WERI-Rb-1 (cell line): ENCODE data around the gene MAN1C1.
A peak's percentile ranks its signal among the peaks of the same experiment; 100 is the strongest.

Experiments used
- DNase-seq: peaks from one replicate; pipeline ENCODE4 v3.0.0-alpha.2; 2020
- H3K27ac ChIP-seq: fragments of 250-450 bp; sonication (Bioruptor Pico); 2 replicates; pipeline ENCODE4 v1.5.1; 2020; ENCODE audit warnings: mild to moderate bottlenecking, moderate library complexity
- H3K27me3 ChIP-seq: fragments of 250-450 bp; sonication (Bioruptor Pico); 2 replicates; pipeline ENCODE4 v1.5.1; 2021; ENCODE audit warnings: mild to moderate bottlenecking, low read depth, moderate library complexity; ENCODE audit not compliant: insufficient read depth, severe bottlenecking
- H3K36me3 ChIP-seq: fragments of 250-450 bp; sonication (Bioruptor Pico); 2 replicates; pipeline ENCODE4 v1.5.1; 2020; ENCODE audit warnings: mild to moderate bottlenecking, moderate library complexity
- H3K4me3 ChIP-seq: 2 replicates; pipeline ENCODE4 v1.5.1; 2011; ENCODE audit warnings: low read depth, mild to moderate bottlenecking, control low read depth, low read length
- H3K9me3 ChIP-seq: fragments of 250-450 bp; sonication (Bioruptor Pico); 2 replicates; pipeline ENCODE4 v1.5.1; 2021; ENCODE audit warnings: mild to moderate bottlenecking, moderate library complexity; ENCODE audit not compliant: severe bottlenecking
- TF ChIP-seq, protein P1 (sequence below): IDR thresholded peaks from 2 replicates; pipeline ENCODE4 v1.5.1; 2011; ENCODE audit warnings: low read depth, mild to moderate bottlenecking, control low read depth, inconsistent platforms, low read length

Gene MAN1C1

DNA sequence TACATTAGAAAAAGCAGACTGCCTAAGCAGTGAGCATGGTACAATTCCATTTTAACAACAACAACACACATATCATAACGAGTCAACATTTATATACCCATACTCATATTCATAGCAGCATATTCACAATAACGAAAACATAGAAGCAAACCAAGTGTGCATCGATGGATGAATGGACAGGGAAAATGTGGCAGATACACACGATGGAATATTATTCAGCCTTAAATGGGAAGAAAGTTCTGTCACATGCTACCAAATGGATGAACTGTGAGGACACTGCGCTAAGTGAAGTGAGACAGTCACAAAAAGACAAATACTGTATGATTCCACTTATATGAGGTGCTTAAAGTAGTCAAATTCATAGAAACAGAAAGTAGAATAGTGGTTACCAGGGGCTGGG, 9.5 kb upstream of the MAN1C1 start:
- no peak for DNase-seq
- TF ChIP-seq, protein P1, sequence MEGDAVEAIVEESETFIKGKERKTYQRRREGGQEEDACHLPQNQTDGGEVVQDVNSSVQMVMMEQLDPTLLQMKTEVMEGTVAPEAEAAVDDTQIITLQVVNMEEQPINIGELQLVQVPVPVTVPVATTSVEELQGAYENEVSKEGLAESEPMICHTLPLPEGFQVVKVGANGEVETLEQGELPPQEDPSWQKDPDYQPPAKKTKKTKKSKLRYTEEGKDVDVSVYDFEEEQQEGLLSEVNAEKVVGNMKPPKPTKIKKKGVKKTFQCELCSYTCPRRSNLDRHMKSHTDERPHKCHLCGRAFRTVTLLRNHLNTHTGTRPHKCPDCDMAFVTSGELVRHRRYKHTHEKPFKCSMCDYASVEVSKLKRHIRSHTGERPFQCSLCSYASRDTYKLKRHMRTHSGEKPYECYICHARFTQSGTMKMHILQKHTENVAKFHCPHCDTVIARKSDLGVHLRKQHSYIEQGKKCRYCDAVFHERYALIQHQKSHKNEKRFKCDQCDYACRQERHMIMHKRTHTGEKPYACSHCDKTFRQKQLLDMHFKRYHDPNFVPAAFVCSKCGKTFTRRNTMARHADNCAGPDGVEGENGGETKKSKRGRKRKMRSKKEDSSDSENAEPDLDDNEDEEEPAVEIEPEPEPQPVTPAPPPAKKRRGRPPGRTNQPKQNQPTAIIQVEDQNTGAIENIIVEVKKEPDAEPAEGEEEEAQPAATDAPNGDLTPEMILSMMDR: no peak
- H3K36me3 ChIP-seq: no peaks in the 10 kb centered on the region

DNA sequence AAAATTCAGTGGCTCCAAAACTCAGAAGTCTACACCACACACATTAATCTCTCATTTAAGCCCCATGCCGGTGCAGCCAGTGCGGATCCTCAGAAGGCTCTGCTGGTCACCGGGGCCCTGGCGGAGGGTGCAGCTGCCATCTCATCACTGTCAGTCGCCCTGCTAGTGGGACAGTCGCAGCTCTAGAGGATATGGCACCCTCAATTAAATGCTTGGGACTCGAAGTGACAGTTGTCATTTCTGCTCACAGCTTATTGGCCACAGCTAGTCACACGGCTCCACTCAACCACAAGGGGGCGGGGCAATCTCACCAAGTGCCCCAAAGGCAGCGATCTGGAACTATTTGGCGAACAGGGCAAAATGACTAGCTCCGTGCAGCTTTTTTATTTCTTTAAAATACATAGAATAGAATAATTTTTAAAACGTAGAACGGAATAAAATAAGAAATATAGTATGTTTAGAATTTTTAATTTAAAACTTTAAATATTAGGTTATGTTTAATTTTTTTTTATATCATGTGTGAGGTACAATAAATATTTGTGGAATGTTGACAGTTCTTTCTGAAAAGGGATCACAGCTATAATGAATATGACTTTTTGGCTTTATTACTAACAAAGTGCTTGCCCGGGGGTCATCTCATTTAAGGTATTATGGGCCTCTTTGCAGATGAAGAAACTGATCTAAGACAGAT, 8.0 kb upstream of the MAN1C1 start:
- H3K27me3 ChIP-seq: no peaks in the 10 kb centered on the region

More for the DNA sequence above, 9.5 kb upstream of the MAN1C1 start:
- Histone ChIP-seq H3K27me3 (no peaks in the 10 kb centered on the region), H3K4me3 (no peak overlapping the region), H3K27ac (no peak overlapping the region), H3K9me3 (no peaks in the 10 kb centered on the region)

DNA sequence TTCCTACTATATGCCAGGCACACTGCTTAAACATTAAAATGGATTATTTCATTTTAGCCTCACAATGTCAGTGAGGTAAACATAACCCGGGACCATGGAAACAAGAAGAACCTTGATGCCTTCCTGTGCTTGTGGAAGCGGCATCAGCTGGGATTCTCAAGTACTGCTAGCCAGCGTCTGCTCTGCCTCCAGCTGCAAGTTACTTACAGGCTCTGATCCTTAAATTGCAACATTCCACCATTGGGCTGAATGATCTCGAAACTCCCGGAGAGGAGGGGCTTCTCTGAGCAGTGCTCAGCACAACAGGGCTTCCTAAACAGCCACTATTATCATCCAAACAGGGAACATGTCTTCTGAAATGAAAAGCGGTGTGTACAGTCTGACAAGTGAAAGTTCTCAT, 6.7 kb upstream of the MAN1C1 start:
- TF ChIP-seq, protein P1: no peak
- H3K4me3 ChIP-seq: no peak overlapping the region
- H3K27me3 ChIP-seq: no peaks in the 10 kb centered on the region
- H3K36me3 ChIP-seq: no peaks in the 10 kb centered on the region
- no peak overlapping the region for H3K27ac ChIP-seq
- DNase-seq: no peak
- no peaks in the 10 kb centered on the region for H3K9me3 ChIP-seq

More for the DNA sequence above, 8.0 kb upstream of the MAN1C1 start:
- Histone ChIP-seq H3K4me3 (peak overlapping the region; percentile 7; the same call in 1 of the 2 replicates), H3K36me3 (no peaks in the 10 kb centered on the region), H3K27ac (no peak overlapping the region), H3K9me3 (no peaks in the 10 kb centered on the region)
- TF ChIP-seq, protein P1: peak; percentile 61
- peak; percentile 88 for DNase-seq

DNA sequence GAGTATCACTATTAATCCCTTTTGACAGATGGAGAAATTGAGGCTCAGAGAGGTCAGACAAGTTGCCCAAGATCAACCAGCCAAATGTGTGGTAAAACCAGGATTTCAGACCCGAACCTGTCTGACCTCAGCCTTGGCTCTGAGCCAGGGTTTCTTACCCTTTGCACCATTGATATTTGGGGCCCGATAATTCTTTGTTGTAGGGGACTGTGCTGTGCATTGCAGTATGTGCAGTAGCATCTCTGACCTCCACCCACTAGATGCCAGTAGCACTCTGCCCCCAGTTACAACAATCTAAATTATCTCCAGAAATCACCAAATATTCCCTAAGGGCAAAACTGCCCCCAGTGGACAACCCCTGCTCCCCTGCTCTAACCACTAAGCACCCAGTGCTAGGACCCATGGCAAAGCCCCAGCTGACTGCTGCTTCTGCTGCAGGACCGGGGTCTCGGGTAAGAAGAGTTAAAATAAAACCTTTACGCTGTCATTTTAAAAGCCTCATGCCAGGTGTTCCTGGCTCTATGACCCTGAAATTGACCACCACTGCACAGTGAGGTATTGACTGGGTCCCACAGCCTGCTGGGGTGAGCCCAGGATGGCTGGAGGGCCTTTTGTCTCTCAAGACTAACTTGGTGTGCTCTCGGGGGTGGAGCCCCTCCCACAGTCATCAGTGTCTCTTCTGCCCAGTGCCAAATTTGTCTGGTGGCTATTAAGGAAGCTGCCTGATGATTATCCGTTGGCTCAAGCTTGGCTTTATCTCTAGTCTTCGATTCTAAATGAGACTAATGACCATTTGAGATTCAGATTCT, 5.6 kb upstream of the MAN1C1 start:
- Histone ChIP-seq H3K36me3 (no peaks in the 10 kb centered on the region), H3K4me3 (no peak overlapping the region), H3K27me3 (no peaks in the 10 kb centered on the region), H3K27ac (no peak overlapping the region), H3K9me3 (no peaks in the 10 kb centered on the region)
- TF ChIP-seq, protein P1: 0 out of 2 replicates have a peak, but pooled peaks have one; percentile 22
- peak; percentile 30 for DNase-seq

DNA sequence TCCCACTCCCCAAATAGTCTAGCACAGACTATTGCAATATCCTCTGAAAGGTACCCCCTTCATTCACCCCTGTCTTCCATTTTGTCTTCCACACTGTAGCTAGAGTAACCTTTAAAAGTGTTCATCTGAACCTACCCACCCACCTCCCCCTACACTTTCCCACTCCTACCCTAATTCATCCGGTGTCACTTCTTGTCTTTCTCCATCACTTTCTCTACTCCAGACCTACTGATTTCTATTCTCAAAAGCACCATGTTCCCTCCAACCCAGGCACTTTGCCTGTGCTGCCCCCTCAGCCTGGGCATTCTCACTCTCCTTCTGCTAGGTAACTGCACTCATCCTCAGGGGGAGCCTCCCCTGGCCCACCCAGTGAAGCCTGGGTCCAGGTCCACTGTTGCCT, 4.7 kb upstream of the MAN1C1 start:
- H3K9me3 ChIP-seq: no peaks in the 10 kb centered on the region
- DNase-seq: no peak
- H3K36me3 ChIP-seq: no peaks in the 10 kb centered on the region
- H3K27ac ChIP-seq: no peak overlapping the region
- no peaks in the 10 kb centered on the region for H3K27me3 ChIP-seq
- TF ChIP-seq, protein P1: no peak
- no peak overlapping the region for H3K4me3 ChIP-seq
